ENCODE results near the gene CD5L. TPM values are rescaled to one million over a fixed set of nuclear protein-coding genes. Genes with fewer than 3 reads are reported as not detected.

The CD5L gene
- total and polyA plus RNA-seq, 2 of the 13 experiments (the other 11 are each of a cell fraction or from before 2014, with no cell fraction given): not detected

DNA sequence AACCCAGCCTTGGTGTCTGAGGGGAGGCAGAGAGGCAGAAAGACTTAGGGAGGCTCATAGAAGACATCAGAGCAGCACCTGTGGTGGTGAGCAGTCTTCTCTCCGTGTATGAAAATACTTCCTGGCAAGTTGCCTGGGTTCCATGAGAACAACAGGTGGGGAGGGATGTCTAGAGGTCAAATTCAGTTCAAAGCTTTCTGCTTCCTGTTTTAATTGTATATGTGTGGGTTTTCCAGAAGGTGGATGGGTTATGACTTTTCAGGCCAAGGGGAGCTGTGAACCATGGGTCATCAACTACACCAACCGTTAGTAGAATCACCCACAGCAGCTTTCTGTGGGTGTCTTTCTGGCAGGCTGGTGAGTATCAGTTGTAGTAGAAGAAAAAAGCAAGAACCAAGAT, 60.6 kb downstream of the CD5L start:
- intact Hi-C loops (cut with micrococcal nuclease; ENCODE audit: unreplicated experiment): no loop called here

More for the DNA sequence above, 60.6 kb downstream of the CD5L start:
- no peaks in the 10 kb centered on the region for H4K20me1 ChIP-seq (ENCODE audit: insufficient read depth, low read length)
- no peak overlapping the region for H2AFZ ChIP-seq (ENCODE audit: low read length)
- FAIRE-seq (no peak), ATAC-seq (no peak), DNase-seq (ENCODE audit: low spot score) (no peak)
- BruUV-seq (replicated peaks): no TSS peak
- no peaks in the 10 kb centered on the region for H3K4me1 ChIP-seq (ENCODE audit: insufficient read depth, low read length)
- H3K4me2 ChIP-seq (ENCODE audit: low read depth, low read length): no peak overlapping the region
- H3K79me2 ChIP-seq (ENCODE audit: insufficient read depth, low read length): no peaks in the 10 kb centered on the region
- TF ChIP-seq CHCHD3 (CRISPR knock-in tag; IDR thresholded peaks at IDR 0.05) (no peak), RAD51 (IDR thresholded peaks at IDR 0.05; ENCODE audit: borderline replicate concordance) (no peak)
- ChIA-PET POLR2A (no interaction called here), CTCF (ENCODE audit: low intra/inter-chr PET ratio, low total read pairs) (no interaction called here)
- no peaks in the 10 kb centered on the region for H3K36me3 ChIP-seq (replicated peaks in 1 of 2; ENCODE audit: control insufficient read depth in 1 of 2, insufficient read depth in 2 of 2, low read length in 2 of 2)
- H3K9ac ChIP-seq (ENCODE audit: insufficient read depth, low read depth, low read length): no peak overlapping the region
- H3K27me3 ChIP-seq (ENCODE audit: control insufficient read depth in 1 of 2, insufficient read depth in 2 of 2, low read length in 2 of 2): no peaks in the 10 kb centered on the region
- in situ Hi-C loops (cut with HindIII; ENCODE audit: extremely low pct_ligation_motif_present, low pct_unique_long_range_greater_than_20kb): no loop called here
- WGBS (ENCODE audit: low lambda C conversion rate): 0% methylated on average over 2 of the region's 2 CpGs
- no peak overlapping the region for H3K4me3 ChIP-seq (replicated peaks in 1 of 3; ENCODE audit: insufficient read depth in 1 of 3, low read depth in 2 of 3, low read length in 3 of 3)
- no peaks in the 10 kb centered on the region for H3K9me3 ChIP-seq (ENCODE audit: low read length)
- H3K27ac ChIP-seq (ENCODE audit: extremely low read length, insufficient read depth, low read length): no peak overlapping the region

Small RNA genes within 50 kb of the gene (small RNA-seq; reads per million reads assigned to genes)
- gene MRPS21P2 (ENCODE audit: insufficient read depth in 2 of 3, insufficient read length in 3 of 3, low read depth in 2 of 3, low replicate concordance in 1 of 3): 0 reads per million in 3 experiments

Other genes starting within 250 kb of the CD5L start
- not detected in 2 replicates for gene FCRL4, start 243.7 kb downstream of the CD5L start, total RNA-seq (2016; rRNA removed; fragmentation: Illumina TruSeq; extraction: Trizol)
- gene FCRL4, start 243.7 kb downstream of the CD5L start, polyA plus RNA-seq (2011; rRNA removed): not detected in 2 replicates
- not detected in 2 replicates for gene FCRL3, start 141.0 kb downstream of the CD5L start, total RNA-seq (2016; rRNA removed; fragmentation: Illumina TruSeq; extraction: Trizol)
- gene FCRL3, start 141.0 kb downstream of the CD5L start, polyA plus RNA-seq (2011; rRNA removed): not detected in 2 replicates
- gene FCRL2, start 64.7 kb downstream of the CD5L start, total RNA-seq (2016; rRNA removed; fragmentation: Illumina TruSeq; extraction: Trizol): not detected in 2 replicates
- not detected in 2 replicates for gene FCRL2, start 64.7 kb downstream of the CD5L start, polyA plus RNA-seq (2011; rRNA removed)
- not detected in 2 replicates for gene FCRL1, start 21.7 kb downstream of the CD5L start, total RNA-seq (2016; rRNA removed; fragmentation: Illumina TruSeq; extraction: Trizol)
- gene FCRL1, start 21.7 kb downstream of the CD5L start, polyA plus RNA-seq (2011; rRNA removed): not detected in 2 replicates
- 0.02 TPM in 1 of 2 replicates, not detected in the other for gene KIRREL1, start 151.8 kb upstream of the CD5L start, total RNA-seq (2016; rRNA removed; fragmentation: Illumina TruSeq; extraction: Trizol)
- 0.01 and 0.03 TPM in 2 replicates for gene KIRREL1, start 151.8 kb upstream of the CD5L start, polyA plus RNA-seq (2011; rRNA removed)

Data from HepG2 (cell line).